Stimulated activated CD4-positive, alpha-beta T cell treated with anti-CD3 and anti-CD28 coated beads, TNF-alpha, amount 100 ng/mL, for 4 hours (primary cell): Measurements from ENCODE around the gene PCBP1.
"Not testable (repeated sequence)": the region's sequence is repeated elsewhere in the genome, so short reads cannot be mapped to it uniquely, and the experiment has no call there.

Experiments used
- DNase-seq, 3 experiments: peaks; one replicate each; pipeline ENCODE4 v3.0.0-alpha.2; 2020; ENCODE audit warnings: low read depth in 3 of 3

Gene PCBP1

GRCh38 chr2:70086838-70087701, at the start of gene PCBP1:
PCBP1 (plus strand) TSS chr2:70087477; CDS start chr2:70087744, 267 bp downstream.
- peak; percentile 94 to 99 (median 98) for DNase-seq

DNA sequence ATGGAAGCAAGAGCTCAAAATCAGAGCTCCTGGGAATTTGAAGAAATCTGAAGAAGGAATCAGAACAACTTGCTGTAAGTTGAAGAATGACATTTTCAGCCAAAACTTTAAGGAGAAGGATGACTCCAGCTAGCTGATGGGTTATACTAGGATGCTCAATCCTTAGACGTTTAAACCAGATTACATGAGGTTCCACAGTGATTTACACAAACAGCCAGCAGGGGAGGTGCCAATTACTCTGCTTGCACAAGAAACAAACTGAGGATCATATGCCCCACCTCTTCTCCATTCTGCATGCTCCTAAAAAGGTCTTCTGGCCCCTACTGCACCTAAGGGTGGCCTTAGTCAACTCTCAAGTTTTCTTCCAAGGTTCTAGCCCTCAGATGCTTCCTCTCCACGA, 47.9 kb upstream of the PCBP1 start:
- DNase-seq = no peak

DNA sequence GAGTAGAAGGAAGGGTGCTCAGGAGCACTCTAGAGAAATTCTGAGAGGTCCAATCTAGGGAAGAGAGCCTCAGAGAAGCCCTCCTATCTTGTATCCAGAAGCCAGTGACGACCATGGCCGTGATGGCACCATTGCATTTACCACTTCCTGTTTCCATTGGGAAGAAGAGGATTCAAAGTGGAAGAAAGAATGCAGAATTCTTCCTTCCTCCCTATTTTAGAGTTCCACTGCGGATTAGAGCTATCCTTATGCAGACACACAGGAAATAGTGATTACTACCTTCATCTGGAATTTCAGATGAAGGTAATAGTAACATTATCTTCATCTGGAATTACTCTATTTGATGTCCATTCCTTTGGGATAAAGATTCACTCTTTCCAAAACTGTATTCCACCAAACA, 45.6 kb upstream of the PCBP1 start:
- no peak for DNase-seq

DNA sequence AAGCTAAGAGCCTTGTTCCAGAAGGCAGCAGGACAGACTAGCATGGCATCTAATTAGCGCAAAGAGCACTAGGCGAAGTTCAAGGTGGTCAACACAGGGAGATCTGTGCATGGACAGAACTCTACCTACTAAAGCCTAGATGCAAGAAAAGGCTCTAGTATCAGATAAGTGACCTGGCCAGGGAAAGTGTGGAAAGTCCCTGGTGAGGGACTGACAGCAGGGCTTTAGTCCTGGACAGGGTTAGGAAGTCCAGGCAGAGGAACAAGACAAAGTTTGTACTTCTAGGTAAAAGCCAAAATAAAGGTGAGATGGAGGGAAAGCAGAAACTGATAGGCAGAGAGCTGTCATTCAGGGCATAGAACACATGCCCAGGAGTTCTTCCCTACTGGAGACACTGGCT, 45.0 kb upstream of the PCBP1 start:
- no peak for DNase-seq

DNA sequence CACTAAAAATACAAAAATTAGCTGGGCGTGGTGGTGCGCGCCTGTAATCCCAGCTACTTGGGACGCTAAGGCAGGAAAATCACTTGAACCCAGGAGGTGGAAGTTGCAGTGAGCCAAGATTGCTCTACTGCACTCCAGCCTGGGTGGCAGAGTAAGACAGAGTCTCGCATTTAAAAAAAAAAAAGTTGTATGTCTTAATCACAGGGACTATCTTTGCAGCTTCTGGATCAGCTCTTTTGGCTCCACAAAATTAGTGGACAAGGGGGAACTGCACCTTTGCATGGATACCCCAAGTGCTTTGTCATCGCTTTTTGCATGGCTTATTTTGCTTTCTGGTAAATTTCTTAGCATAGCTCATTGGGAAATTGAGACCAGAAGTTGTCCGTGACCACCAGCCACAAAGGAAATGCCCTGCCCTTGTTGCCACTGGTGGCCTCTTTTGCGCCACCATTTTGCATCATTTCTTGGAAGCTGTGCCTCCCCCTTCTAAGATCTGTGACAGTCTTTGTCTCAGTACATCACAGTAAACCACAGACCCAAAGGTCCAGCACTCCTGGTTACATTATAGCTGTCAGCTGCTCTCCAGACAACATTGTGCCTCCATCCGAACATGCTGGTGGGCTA, 43.9 kb upstream of the PCBP1 start:
- DNase-seq = no peak

DNA sequence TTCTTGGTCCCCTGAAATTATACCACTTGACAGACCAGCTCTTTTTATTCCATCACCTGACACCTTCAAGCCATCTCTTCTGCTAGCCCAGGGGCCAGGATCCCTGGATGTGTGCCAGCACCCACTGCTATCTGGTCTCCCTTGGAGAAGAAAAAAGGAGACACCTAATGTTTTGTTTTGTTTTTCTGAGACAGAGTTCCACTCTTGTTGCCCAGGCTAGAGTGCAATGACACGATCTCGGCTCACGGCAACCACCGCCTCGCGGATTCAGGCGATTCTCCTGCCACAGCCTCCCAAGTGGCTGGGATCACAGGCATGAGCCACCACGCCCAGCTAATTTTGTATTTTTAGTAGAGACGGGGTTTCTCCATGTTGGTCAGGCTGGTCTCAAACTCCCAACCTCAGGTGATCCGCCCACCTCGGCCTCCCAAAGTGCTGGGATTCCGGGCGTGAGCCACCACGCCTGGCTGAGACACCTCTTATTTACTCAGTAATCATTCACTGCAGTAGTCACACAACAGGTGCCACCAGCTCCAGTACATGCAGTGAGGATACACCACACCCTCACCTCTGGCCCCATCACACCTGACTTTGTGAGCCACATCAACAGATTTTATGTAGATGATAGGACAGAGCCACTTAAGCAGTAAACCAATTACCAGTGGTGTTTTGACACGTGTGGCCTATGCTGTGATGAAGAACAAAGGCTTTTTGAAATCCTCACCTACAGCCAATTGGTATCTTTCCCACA, 42.8 kb upstream of the PCBP1 start:
- DNase-seq = no peak

- no peak for DNase-seq
Observed at GRCh38 chr2:70045405-70045804, 41.9 kb upstream of the PCBP1 start.

- no peak for DNase-seq
Observed at GRCh38 chr2:70045932-70046331, 41.3 kb upstream of the PCBP1 start.

GRCh38 chr2:70046534-70046933, 40.7 kb upstream of the PCBP1 start:
- DNase-seq = no peak

DNA sequence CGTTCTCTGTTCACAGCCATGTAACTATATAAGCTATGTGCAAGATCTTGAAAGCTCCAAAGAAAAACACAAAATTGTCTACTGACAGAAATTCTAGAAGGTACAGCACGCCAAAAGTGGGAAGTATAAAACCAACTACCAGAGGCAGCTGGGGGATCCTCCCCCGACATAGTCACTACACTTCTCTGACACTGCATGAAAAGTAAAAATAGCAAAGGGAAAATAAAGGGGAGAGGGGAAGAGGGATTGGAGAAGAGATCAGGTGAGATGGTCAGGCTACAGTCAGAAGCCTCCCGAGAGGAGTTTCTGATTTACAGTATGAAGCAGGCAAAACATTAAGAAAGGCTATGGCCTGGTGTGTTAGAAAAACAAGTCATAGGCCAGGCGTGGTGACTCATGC, 39.8 kb upstream of the PCBP1 start:
- DNase-seq = no peak

- DNase-seq = no peak
Observed at GRCh38 chr2:70049255-70049654, 38.0 kb upstream of the PCBP1 start.

GRCh38 chr2:70050631-70051425, 36.4 kb upstream of the PCBP1 start:
- DNase-seq = no peak

GRCh38 chr2:70055259-70055658, 32.0 kb upstream of the PCBP1 start:
- not testable (repeated sequence) for DNase-seq

GRCh38 chr2:70061317-70061716, 26.0 kb upstream of the PCBP1 start:
- DNase-seq = no peak

GRCh38 chr2:70062270-70062669, 25.0 kb upstream of the PCBP1 start:
- DNase-seq = no peak

GRCh38 chr2:70068119-70068518, 19.2 kb upstream of the PCBP1 start:
- DNase-seq = no peak

- peak in 2 of 3 experiments; percentile 59 to 65 for DNase-seq
Observed at GRCh38 chr2:70069049-70069448, 18.2 kb upstream of the PCBP1 start.

DNA sequence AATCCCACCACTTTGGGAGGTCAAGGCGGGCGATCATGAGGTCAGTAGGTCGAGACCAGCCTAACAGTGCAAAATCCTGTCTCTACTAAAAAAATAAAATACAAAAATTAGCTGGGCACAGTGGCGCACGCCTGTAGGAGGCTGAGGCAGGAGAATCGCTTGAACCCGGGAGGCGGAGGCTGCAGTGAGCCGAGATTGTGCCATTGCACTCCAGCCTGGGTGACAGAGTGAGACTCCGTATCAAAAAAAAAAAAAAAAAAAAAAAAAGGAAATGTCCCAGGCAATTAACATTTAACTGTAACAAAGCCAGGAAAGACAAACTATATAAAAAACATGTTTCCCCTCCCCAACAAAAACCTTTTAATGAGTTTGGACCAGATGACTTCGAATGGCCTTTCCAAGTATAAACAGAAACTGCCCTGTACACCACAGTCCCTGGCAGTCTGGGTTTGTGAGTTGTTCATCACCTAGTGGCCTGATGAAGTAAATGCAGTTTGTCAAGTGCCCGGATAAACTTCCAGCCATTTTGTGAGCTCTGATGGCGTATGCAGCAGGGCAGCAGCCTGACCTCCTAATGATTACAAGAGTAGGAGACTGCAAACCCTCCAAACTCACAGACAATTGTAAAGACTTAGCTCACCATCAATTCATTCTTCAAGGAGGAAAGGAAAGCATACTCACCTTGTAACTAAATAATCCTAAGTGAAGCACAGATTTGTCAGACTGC, 16.6 kb upstream of the PCBP1 start:
- peak in 2 of 3 experiments; percentile 15 to 41 for DNase-seq

DNA sequence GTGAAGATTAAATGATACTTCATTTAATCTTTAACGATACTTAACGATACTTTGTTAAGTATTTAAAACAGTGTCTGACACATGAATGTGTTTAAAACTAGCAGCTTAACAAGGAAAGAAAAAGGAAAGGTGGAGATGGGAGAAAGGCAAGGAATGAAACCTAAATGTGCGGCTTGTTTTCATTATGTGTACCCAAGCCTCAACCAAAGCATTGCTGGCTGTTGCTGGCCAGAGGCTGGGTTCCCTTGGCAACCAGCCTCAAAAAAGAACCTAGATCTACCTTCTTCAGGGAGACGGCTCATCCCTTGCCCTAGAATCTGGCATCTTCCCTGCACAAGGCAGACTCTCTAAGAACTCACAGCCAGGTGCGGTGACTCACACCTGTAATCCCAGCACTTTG, 13.8 kb upstream of the PCBP1 start:
- DNase-seq = no peak

DNA sequence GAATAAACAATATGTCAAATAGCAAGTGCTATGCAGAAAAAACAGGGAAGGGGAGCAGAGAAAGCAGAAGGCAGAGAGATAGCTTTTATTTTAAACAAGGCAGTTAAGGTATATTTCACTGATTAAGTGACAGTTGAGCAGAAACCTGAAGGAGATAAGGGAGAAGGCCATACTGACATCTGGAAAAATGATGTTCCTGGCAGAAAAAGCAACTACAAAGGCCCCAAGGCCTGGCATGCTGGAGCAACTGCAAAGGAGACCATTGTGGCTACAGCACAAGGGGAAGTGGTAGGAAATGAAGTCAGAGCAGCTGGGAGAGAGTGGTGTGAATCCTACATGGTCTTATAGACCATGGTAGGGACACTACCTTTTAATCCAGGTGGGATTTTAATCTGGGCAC, 8.9 kb upstream of the PCBP1 start:
- DNase-seq = no peak

GRCh38 chr2:70080610-70081200, 6.6 kb upstream of the PCBP1 start:
- DNase-seq = no peak
